HEK293 (cell line): ENCODE measurements around the gene KRT4.

ENCODE experiments used
- CTCF ChIA-PET: fragments of 350-600 bp; formaldehyde crosslinking; extraction: SDS; loops from one replicate; lab custom pipeline; 2021; ENCODE audit warnings: antibody characterized with exemption; lab: Yijun Ruan, JAX
- POLR2A ChIA-PET: fragments of 300-600 bp; formaldehyde crosslinking; extraction: SDS; loops from one replicate; lab custom pipeline; 2020; ENCODE audit warnings: antibody characterized with exemption, inconsistent platforms; lab: Yijun Ruan, JAX
- H3K27ac ChIP-seq: fragments of 200-500 bp; sonication (Bioruptor generic); 2 replicates; pipeline ENCODE4 v1.5.1; 2014; ENCODE audit warnings: low read depth, low read length, control low read depth, inconsistent platforms; ENCODE audit errors: extremely low read depth
- H3K36me3 ChIP-seq, 2 experiments: fragments of 200-500 bp in 1 of 2; sonication (Bioruptor generic) in 1 of 2; 1 replicate in 1 of 2; 2 replicates in 1 of 2; pipeline ENCODE4 v1.5.1; 2014 to 2017; ENCODE audit warnings: inconsistent platforms in 2 of 2, low read length in 2 of 2; ENCODE audit not compliant: control insufficient read depth in 2 of 2, insufficient read depth in 1 of 2
- H3K4me1 ChIP-seq: fragments of 200-500 bp; sonication (Bioruptor generic); 2 replicates; pipeline ENCODE4 v1.5.1; 2014; ENCODE audit warnings: mild to moderate bottlenecking, low read length, inconsistent platforms; ENCODE audit not compliant: control insufficient read depth, insufficient read depth
- H3K4me3 ChIP-seq: 2 replicates; pipeline ENCODE4 v1.5.1; 2011; ENCODE audit warnings: low read depth, mild to moderate bottlenecking, control low read depth, low read length, moderate library complexity
- H3K9me3 ChIP-seq: fragments of 200-500 bp; sonication (Bioruptor generic); 2 replicates; pipeline ENCODE4 v1.5.1; 2014; ENCODE audit warnings: low read depth, low read length, inconsistent platforms; ENCODE audit not compliant: control insufficient read depth, insufficient read depth
- GLIS2 ChIP-seq: fragments of 450-650 bp; formaldehyde crosslinking; IDR thresholded peaks from 2 replicates; pipeline ENCODE4 v1.5.1; 2016; ENCODE audit warnings: missing biosample characterization, missing genetic modification characterization
- MEIS1 ChIP-seq: sonication (generic); formaldehyde crosslinking; IDR thresholded peaks from 2 replicates; pipeline ENCODE4 v1.8.1; 2022; ENCODE audit warnings: missing genetic modification reagents, mild to moderate bottlenecking, borderline replicate concordance
- OSR2 ChIP-seq: fragments of 450-650 bp; formaldehyde crosslinking; IDR thresholded peaks from 2 replicates; pipeline ENCODE4 v1.5.1; 2016; ENCODE audit warnings: missing biosample characterization, missing genetic modification characterization
- SALL2 ChIP-seq: fragments of 450-650 bp; formaldehyde crosslinking; IDR thresholded peaks from 2 replicates; pipeline ENCODE4 v1.5.0; 2017; ENCODE audit warnings: missing biosample characterization, mild to moderate bottlenecking, missing genetic modification characterization, borderline replicate concordance
- SP3 ChIP-seq: fragments of 450-650 bp; formaldehyde crosslinking; IDR thresholded peaks from 2 replicates; pipeline ENCODE4 v1.5.1; 2016; ENCODE audit warnings: missing biosample characterization, missing genetic modification characterization
- YY2 ChIP-seq: fragments of 450-650 bp; formaldehyde crosslinking; IDR thresholded peaks from 2 replicates; pipeline ENCODE4 v1.5.1; 2016; ENCODE audit warnings: missing biosample characterization, missing genetic modification characterization
- ZBTB21 ChIP-seq: fragments of 450-650 bp; formaldehyde crosslinking; IDR thresholded peaks from 2 replicates; pipeline ENCODE4 v1.5.1; 2017; ENCODE audit warnings: missing biosample characterization, missing genetic modification characterization
- ZNF121 ChIP-seq: fragments of 450-650 bp; formaldehyde crosslinking; IDR thresholded peaks from 2 replicates; pipeline ENCODE4 v1.5.1; 2016; ENCODE audit warnings: missing biosample characterization, missing genetic modification characterization
- ZNF132 ChIP-seq: fragments of 450-650 bp; formaldehyde crosslinking; IDR thresholded peaks from 2 replicates; pipeline ENCODE4 v1.5.1; 2017; ENCODE audit warnings: missing biosample characterization, missing genetic modification characterization, borderline replicate concordance
- ZNF214 ChIP-seq: fragments of 450-650 bp; formaldehyde crosslinking; IDR thresholded peaks from 2 replicates; pipeline ENCODE4 v1.5.1; 2017; ENCODE audit warnings: missing biosample characterization, mild to moderate bottlenecking, missing genetic modification characterization, borderline replicate concordance
- ZNF239 ChIP-seq: fragments of 450-650 bp; formaldehyde crosslinking; IDR thresholded peaks from 2 replicates; pipeline ENCODE4 v1.5.1; 2016; ENCODE audit warnings: missing biosample characterization, missing genetic modification characterization
- ZNF354C ChIP-seq: fragments of 450-650 bp; formaldehyde crosslinking; IDR thresholded peaks from 2 replicates; pipeline ENCODE4 v1.5.1; 2016; ENCODE audit warnings: missing biosample characterization, missing genetic modification characterization, low read depth, borderline replicate concordance
- ZNF391 ChIP-seq: fragments of 450-650 bp; formaldehyde crosslinking; IDR thresholded peaks from 2 replicates; pipeline ENCODE4 v1.5.1; 2016; ENCODE audit warnings: low read depth, missing biosample characterization, missing genetic modification characterization, borderline replicate concordance
- ZNF473 ChIP-seq: fragments of 450-650 bp; formaldehyde crosslinking; IDR thresholded peaks from 2 replicates; pipeline ENCODE4 v1.5.1; 2017; ENCODE audit warnings: missing biosample characterization, missing genetic modification characterization
- ZNF548 ChIP-seq: fragments of 450-650 bp; formaldehyde crosslinking; IDR thresholded peaks from 2 replicates; pipeline ENCODE4 v1.5.1; 2016; ENCODE audit warnings: missing biosample characterization, missing genetic modification characterization
- ZNF610 ChIP-seq: fragments of 450-650 bp; formaldehyde crosslinking; IDR thresholded peaks from 2 replicates; pipeline ENCODE4 v1.5.1; 2016; ENCODE audit warnings: missing biosample characterization, missing genetic modification characterization, borderline replicate concordance
- ZNF785 ChIP-seq: fragments of 450-650 bp; formaldehyde crosslinking; IDR thresholded peaks from 2 replicates; pipeline ENCODE4 v1.5.1; 2016; ENCODE audit warnings: missing biosample characterization, missing genetic modification characterization
- ZNF837 ChIP-seq: fragments of 450-650 bp; formaldehyde crosslinking; IDR thresholded peaks from 2 replicates; pipeline ENCODE4 v1.5.1; 2016; ENCODE audit warnings: missing biosample characterization, missing genetic modification characterization
- TF ChIP-seq, protein P1 (sequence below): fragments of 450-650 bp; formaldehyde crosslinking; IDR thresholded peaks from 2 replicates; pipeline ENCODE4 v1.5.1; 2016; ENCODE audit warnings: missing biosample characterization, missing genetic modification characterization
- TF ChIP-seq, protein P2 (sequence below): fragments of 450-650 bp; formaldehyde crosslinking; conservative IDR thresholded peaks from 2 replicates; pipeline ENCODE4 v1.5.1; 2016; ENCODE audit warnings: low read depth, missing biosample characterization, missing genetic modification characterization
- TF ChIP-seq, protein P3 (sequence below): fragments of 450-650 bp; formaldehyde crosslinking; IDR thresholded peaks from 2 replicates; pipeline ENCODE4 v1.5.1; 2016; ENCODE audit warnings: missing biosample characterization, missing genetic modification characterization, borderline replicate concordance
- TF ChIP-seq, protein P4 (sequence below): fragments of 450-650 bp; formaldehyde crosslinking; IDR thresholded peaks from 2 replicates; pipeline ENCODE4 v1.5.1; 2016; ENCODE audit warnings: missing biosample characterization, missing genetic modification characterization, low read depth

The KRT4 gene

DNA sequence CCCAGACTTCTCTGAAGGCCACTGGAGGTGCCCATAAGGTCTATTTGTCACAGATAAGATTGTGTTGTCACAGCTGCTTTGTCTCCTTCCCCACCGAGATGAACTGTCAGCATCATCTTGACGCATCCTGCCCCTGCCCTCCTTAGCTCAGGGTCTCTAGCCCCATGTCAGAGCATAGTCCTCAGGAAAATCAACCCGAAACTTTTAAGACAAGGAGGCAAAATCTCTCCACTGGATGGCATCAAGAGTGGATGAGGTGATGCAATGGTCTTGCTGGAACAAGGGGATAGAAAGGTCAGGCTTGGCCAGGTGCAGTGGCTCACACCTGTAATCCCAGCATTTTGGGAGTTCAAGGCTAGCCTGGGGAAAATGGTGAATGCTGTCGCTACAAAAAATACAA is 12.0 kb upstream of the KRT4 start (continued):
- TF ChIP-seq, protein P1, sequence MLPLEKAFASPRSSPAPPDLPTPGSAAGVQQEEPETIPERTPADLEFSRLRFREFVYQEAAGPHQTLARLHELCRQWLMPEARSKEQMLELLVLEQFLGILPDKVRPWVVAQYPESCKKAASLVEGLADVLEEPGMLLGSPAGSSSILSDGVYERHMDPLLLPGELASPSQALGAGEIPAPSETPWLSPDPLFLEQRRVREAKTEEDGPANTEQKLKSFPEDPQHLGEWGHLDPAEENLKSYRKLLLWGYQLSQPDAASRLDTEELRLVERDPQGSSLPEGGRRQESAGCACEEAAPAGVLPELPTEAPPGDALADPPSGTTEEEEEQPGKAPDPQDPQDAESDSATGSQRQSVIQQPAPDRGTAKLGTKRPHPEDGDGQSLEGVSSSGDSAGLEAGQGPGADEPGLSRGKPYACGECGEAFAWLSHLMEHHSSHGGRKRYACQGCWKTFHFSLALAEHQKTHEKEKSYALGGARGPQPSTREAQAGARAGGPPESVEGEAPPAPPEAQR = no peak
- TF ChIP-seq ZNF548 (tag by site-specific recombination) = no peak
- TF ChIP-seq ZNF473 = no peak
- TF ChIP-seq, all 188 proteins: peak for 0

DNA sequence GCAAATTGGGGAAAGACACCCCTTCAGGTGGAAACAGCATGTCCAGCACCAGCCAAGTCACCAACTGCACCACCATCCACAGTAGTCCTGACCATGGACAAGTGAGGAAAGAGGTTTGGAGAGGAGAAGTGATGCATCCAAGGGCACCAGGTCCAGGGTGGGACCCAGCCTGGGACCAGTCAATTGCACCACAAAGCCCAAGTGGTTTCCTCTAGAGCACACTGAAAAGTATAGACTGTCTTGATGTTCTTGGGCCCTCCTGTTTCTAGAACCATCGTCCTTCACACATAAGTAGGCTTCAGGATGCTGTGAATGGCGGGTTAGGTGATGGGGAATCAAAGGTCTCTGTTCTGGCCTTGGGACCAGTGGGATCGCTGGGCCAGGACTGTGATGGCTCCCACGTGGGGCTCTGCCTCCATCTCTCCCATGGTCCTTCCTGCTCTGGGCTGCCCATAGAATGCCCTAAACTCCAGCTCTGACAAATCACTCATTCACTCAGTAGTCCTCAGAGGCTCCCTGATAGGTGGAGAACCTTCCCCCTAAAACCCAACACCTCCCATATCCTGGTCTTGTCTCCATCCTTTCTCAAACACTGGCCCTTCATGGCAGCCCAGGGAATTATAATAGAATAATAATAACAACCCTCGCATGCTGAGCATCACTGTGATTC is 11.0 kb upstream of the KRT4 start:
- H3K27ac ChIP-seq = no peak overlapping the region
- no peaks in the 10 kb centered on the region for H3K9me3 ChIP-seq
- H3K36me3 ChIP-seq = no peaks in the 10 kb centered on the region
- POLR2A ChIA-PET = no interaction called here
- H3K4me3 ChIP-seq = no peak overlapping the region
- CTCF ChIA-PET = no interaction called here
- no peak for TF ChIP-seq ZNF391 (tag by site-specific recombination)
- no peak for TF ChIP-seq ZNF785 (tag by site-specific recombination)
- TF ChIP-seq ZNF132 (tag by site-specific recombination) = no peak
- TF ChIP-seq, protein P2, sequence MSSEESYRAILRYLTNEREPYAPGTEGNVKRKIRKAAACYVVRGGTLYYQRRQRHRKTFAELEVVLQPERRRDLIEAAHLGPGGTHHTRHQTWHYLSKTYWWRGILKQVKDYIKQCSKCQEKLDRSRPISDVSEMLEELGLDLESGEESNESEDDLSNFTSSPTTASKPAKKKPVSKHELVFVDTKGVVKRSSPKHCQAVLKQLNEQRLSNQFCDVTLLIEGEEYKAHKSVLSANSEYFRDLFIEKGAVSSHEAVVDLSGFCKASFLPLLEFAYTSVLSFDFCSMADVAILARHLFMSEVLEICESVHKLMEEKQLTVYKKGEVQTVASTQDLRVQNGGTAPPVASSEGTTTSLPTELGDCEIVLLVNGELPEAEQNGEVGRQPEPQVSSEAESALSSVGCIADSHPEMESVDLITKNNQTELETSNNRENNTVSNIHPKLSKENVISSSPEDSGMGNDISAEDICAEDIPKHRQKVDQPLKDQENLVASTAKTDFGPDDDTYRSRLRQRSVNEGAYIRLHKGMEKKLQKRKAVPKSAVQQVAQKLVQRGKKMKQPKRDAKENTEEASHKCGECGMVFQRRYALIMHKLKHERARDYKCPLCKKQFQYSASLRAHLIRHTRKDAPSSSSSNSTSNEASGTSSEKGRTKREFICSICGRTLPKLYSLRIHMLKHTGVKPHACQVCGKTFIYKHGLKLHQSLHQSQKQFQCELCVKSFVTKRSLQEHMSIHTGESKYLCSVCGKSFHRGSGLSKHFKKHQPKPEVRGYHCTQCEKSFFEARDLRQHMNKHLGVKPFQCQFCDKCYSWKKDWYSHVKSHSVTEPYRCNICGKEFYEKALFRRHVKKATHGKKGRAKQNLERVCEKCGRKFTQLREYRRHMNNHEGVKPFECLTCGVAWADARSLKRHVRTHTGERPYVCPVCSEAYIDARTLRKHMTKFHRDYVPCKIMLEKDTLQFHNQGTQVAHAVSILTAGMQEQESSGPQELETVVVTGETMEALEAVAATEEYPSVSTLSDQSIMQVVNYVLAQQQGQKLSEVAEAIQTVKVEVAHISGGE (tag by site-specific recombination) = no peak
- TF ChIP-seq SP3 = no peak
- TF ChIP-seq, protein P3, sequence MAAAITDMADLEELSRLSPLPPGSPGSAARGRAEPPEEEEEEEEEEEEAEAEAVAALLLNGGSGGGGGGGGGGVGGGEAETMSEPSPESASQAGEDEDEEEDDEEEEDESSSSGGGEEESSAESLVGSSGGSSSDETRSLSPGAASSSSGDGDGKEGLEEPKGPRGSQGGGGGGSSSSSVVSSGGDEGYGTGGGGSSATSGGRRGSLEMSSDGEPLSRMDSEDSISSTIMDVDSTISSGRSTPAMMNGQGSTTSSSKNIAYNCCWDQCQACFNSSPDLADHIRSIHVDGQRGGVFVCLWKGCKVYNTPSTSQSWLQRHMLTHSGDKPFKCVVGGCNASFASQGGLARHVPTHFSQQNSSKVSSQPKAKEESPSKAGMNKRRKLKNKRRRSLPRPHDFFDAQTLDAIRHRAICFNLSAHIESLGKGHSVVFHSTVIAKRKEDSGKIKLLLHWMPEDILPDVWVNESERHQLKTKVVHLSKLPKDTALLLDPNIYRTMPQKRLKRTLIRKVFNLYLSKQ (tag by site-specific recombination) = no peak
- TF ChIP-seq ZNF121 (tag by site-specific recombination) = no peak
- TF ChIP-seq, protein P4, sequence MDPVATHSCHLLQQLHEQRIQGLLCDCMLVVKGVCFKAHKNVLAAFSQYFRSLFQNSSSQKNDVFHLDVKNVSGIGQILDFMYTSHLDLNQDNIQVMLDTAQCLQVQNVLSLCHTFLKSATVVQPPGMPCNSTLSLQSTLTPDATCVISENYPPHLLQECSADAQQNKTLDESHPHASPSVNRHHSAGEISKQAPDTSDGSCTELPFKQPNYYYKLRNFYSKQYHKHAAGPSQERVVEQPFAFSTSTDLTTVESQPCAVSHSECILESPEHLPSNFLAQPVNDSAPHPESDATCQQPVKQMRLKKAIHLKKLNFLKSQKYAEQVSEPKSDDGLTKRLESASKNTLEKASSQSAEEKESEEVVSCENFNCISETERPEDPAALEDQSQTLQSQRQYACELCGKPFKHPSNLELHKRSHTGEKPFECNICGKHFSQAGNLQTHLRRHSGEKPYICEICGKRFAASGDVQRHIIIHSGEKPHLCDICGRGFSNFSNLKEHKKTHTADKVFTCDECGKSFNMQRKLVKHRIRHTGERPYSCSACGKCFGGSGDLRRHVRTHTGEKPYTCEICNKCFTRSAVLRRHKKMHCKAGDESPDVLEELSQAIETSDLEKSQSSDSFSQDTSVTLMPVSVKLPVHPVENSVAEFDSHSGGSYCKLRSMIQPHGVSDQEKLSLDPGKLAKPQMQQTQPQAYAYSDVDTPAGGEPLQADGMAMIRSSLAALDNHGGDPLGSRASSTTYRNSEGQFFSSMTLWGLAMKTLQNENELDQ (tag by site-specific recombination) = no peak
- TF ChIP-seq ZNF214 (tag by site-specific recombination) = no peak
- no peak for TF ChIP-seq YY2 (tag by site-specific recombination)
- no peak for TF ChIP-seq GLIS2 (tag by site-specific recombination)
- TF ChIP-seq SALL2 (tag by site-specific recombination) = no peak
- TF ChIP-seq ZNF610 = no peak
- TF ChIP-seq ZNF354C (tag by site-specific recombination) = no peak
- no peak for TF ChIP-seq MEIS1 (CRISPR knock-in tag)
- no peak for TF ChIP-seq OSR2 (tag by site-specific recombination)
- no peak for TF ChIP-seq ZNF239 (tag by site-specific recombination)
- TF ChIP-seq ZNF837 (tag by site-specific recombination) = no peak
- no peak for TF ChIP-seq ZBTB21 (tag by site-specific recombination)
- no peaks in the 10 kb centered on the region for H3K4me1 ChIP-seq
